Mononuclear cell (primary cell): ENCODE data around the gene SEMA5B. TPM values are rescaled to one million over a fixed set of nuclear protein-coding genes. Genes with fewer than 3 reads are reported as not detected.

Source experiments
- H3K27me3 ChIP-seq: 2 replicates; pipeline ENCODE4 v1.6.0; 2011; ENCODE audit warnings: low read length, control low read depth; ENCODE audit not compliant: insufficient read depth
- H3K4me1 ChIP-seq: 2 replicates; pipeline ENCODE4 v1.5.1; 2011; ENCODE audit warnings: mild to moderate bottlenecking, low read length, control low read depth; ENCODE audit not compliant: insufficient read depth
- H3K4me3 ChIP-seq: 2 replicates; pipeline ENCODE4 v1.5.1; 2011; ENCODE audit warnings: mild to moderate bottlenecking, low read length, moderate library complexity
- H3K9me3 ChIP-seq: 2 replicates; pipeline ENCODE4 v1.5.1; 2011; ENCODE audit warnings: low read depth, mild to moderate bottlenecking, control low read depth, low read length
- total RNA-seq: library from RNA; depleted of rRNA; stranded (reverse); fragments of >200 nt; gene quantifications from one replicate; pipeline ENCODE4 v1.2.3, GENCODE V29; 2012

Gene SEMA5B
- total RNA-seq, 1 donor = not detected

GRCh38 chr3:122947738-122948137 is 79.8 kb downstream of the SEMA5B start:
- H3K4me3 ChIP-seq = no peak overlapping the region
- no peaks in the 10 kb centered on the region for H3K9me3 ChIP-seq
- no peaks in the 10 kb centered on the region for H3K27me3 ChIP-seq
- H3K4me1 ChIP-seq = peaks cover 14% of the 10 kb centered on the region

GRCh38 chr3:122947196-122947595 is 80.4 kb downstream of the SEMA5B start:
- peaks cover 10% of the 10 kb centered on the region for H3K4me1 ChIP-seq
- no peaks in the 10 kb centered on the region for H3K27me3 ChIP-seq
- H3K4me3 ChIP-seq = no peak overlapping the region
- no peaks in the 10 kb centered on the region for H3K9me3 ChIP-seq

- no peaks in the 10 kb centered on the region for H3K27me3 ChIP-seq
- no peak overlapping the region for H3K4me3 ChIP-seq
- H3K9me3 ChIP-seq = no peaks in the 10 kb centered on the region
Measured at GRCh38 chr3:122946185-122946584, 81.4 kb downstream of the SEMA5B start.

GRCh38 chr3:122945230-122945629 is 82.3 kb downstream of the SEMA5B start:
- Histone ChIP-seq H3K27me3 (no peaks in the 10 kb centered on the region), H3K4me3 (no peak overlapping the region), H3K9me3 (no peaks in the 10 kb centered on the region), H3K4me1 (peaks cover 24% of the 10 kb centered on the region)

More at GRCh38 chr3:122946185-122946584, 81.4 kb downstream of the SEMA5B start:
- peaks cover 17% of the 10 kb centered on the region for H3K4me1 ChIP-seq

- no peaks in the 10 kb centered on the region for H3K27me3 ChIP-seq
- peaks cover 25% of the 10 kb centered on the region for H3K4me1 ChIP-seq
- no peak overlapping the region for H3K4me3 ChIP-seq
- no peaks in the 10 kb centered on the region for H3K9me3 ChIP-seq
Measured at GRCh38 chr3:122944671-122945161, 82.8 kb downstream of the SEMA5B start.

- H3K4me3 ChIP-seq = no peak overlapping the region
- H3K27me3 ChIP-seq = no peaks in the 10 kb centered on the region
- no peaks in the 10 kb centered on the region for H3K9me3 ChIP-seq
- H3K4me1 ChIP-seq = peaks cover 34% of the 10 kb centered on the region
Measured at GRCh38 chr3:122943828-122944190, 83.8 kb downstream of the SEMA5B start.

- H3K4me1 ChIP-seq = peaks cover 38% of the 10 kb centered on the region
- H3K9me3 ChIP-seq = no peaks in the 10 kb centered on the region
- H3K4me3 ChIP-seq = no peak overlapping the region
- H3K27me3 ChIP-seq = no peaks in the 10 kb centered on the region
Measured at GRCh38 chr3:122942937-122943827, 84.4 kb downstream of the SEMA5B start.

GRCh38 chr3:122942239-122942638 is 85.3 kb downstream of the SEMA5B start:
- Histone ChIP-seq H3K4me1 (peaks cover 38% of the 10 kb centered on the region), H3K9me3 (no peaks in the 10 kb centered on the region), H3K27me3 (no peaks in the 10 kb centered on the region), H3K4me3 (no peak overlapping the region)

GRCh38 chr3:122941228-122942206 is 86.0 kb downstream of the SEMA5B start:
- Histone ChIP-seq H3K4me3 (no peak overlapping the region), H3K9me3 (no peaks in the 10 kb centered on the region), H3K27me3 (no peaks in the 10 kb centered on the region), H3K4me1 (peaks cover 38% of the 10 kb centered on the region)

- H3K27me3 ChIP-seq = no peaks in the 10 kb centered on the region
- H3K4me1 ChIP-seq = peaks cover 38% of the 10 kb centered on the region
- no peaks in the 10 kb centered on the region for H3K9me3 ChIP-seq
- H3K4me3 ChIP-seq = no peak overlapping the region
Measured at GRCh38 chr3:122940628-122941086, 86.9 kb downstream of the SEMA5B start.

GRCh38 chr3:122938783-122939425 is 88.7 kb downstream of the SEMA5B start:
- Histone ChIP-seq H3K9me3 (no peaks in the 10 kb centered on the region), H3K4me1 (peaks cover 38% of the 10 kb centered on the region), H3K27me3 (no peaks in the 10 kb centered on the region), H3K4me3 (no peak overlapping the region)

- H3K4me3 ChIP-seq = no peak overlapping the region
- no peaks in the 10 kb centered on the region for H3K9me3 ChIP-seq
- peaks cover 31% of the 10 kb centered on the region for H3K4me1 ChIP-seq
- no peaks in the 10 kb centered on the region for H3K27me3 ChIP-seq
Measured at GRCh38 chr3:122937745-122938144, 89.8 kb downstream of the SEMA5B start.

GRCh38 chr3:122936986-122937385 is 90.6 kb downstream of the SEMA5B start:
- Histone ChIP-seq H3K4me3 (no peak overlapping the region), H3K4me1 (peaks cover 29% of the 10 kb centered on the region), H3K27me3 (no peaks in the 10 kb centered on the region), H3K9me3 (no peaks in the 10 kb centered on the region)

GRCh38 chr3:122936335-122936734 is 91.2 kb downstream of the SEMA5B start:
- Histone ChIP-seq H3K27me3 (no peaks in the 10 kb centered on the region), H3K4me1 (peaks cover 23% of the 10 kb centered on the region), H3K9me3 (no peaks in the 10 kb centered on the region), H3K4me3 (no peak overlapping the region)
